GM23338 (cell line): Measurements from ENCODE around the gene PDE10A. TPM values are rescaled to one million over a fixed set of nuclear protein-coding genes. Genes with fewer than 3 reads are reported as not detected.

ENCODE experiments used
- ATAC-seq: fragments of 200-7000 bp; cut with Tn5 transposase; 3 replicates; pipeline ENCODE4 v1.9.1; 2020
- DNase-seq: peaks from one replicate; pipeline ENCODE4 v3.0.0-alpha.2; 2015; ENCODE audit warnings: low spot score
- H2AFZ ChIP-seq: fragments of 200-600 bp; sonication (generic); 2 replicates; pipeline ENCODE4 v1.8.0; 2016; ENCODE audit warnings: antibody characterized with exemption, mild to moderate bottlenecking, moderate library complexity
- H3F3A ChIP-seq: fragments of 200-600 bp; sonication (generic); replicated peaks from 2 replicates; pipeline ENCODE4 v1.8.0; 2017; ENCODE audit warnings: antibody characterized with exemption, mixed run types, low read depth
- H3K27ac ChIP-seq: fragments of 200-600 bp; sonication (generic); 2 replicates; pipeline ENCODE4 v1.6.1; 2016; ENCODE audit warnings: low read depth
- H3K27me3 ChIP-seq: fragments of 200-600 bp; sonication (generic); 2 replicates; pipeline ENCODE4 v1.8.0; 2016; ENCODE audit warnings: mild to moderate bottlenecking, mixed run types, moderate library complexity; ENCODE audit not compliant: insufficient read depth
- H3K36me3 ChIP-seq: fragments of 200-600 bp; sonication (generic); 2 replicates; pipeline ENCODE4 v1.8.0; 2016; ENCODE audit warnings: mild to moderate bottlenecking; ENCODE audit not compliant: insufficient read depth
- H3K4me1 ChIP-seq: fragments of 200-600 bp; sonication (generic); 2 replicates; pipeline ENCODE4 v1.8.0; 2016; ENCODE audit warnings: mild to moderate bottlenecking, moderate library complexity; ENCODE audit not compliant: insufficient read depth
- H3K4me2 ChIP-seq: fragments of 200-600 bp; sonication (generic); 2 replicates; pipeline ENCODE4 v1.7.1; 2017; ENCODE audit warnings: mixed run types
- H3K4me3 ChIP-seq: fragments of 200-600 bp; sonication (generic); 2 replicates; pipeline ENCODE4 v1.6.1; 2016; ENCODE audit warnings: mixed run types
- H3K79me2 ChIP-seq: fragments of 200-600 bp; sonication (generic); replicated peaks from 2 replicates; pipeline ENCODE4 v1.8.0; 2017; ENCODE audit warnings: mild to moderate bottlenecking; ENCODE audit not compliant: insufficient read depth
- H3K9me2 ChIP-seq: fragments of 200-600 bp; sonication (generic); 2 replicates; pipeline ENCODE4 v1.8.0; 2017; ENCODE audit not compliant: insufficient read depth
- H4K20me1 ChIP-seq: fragments of 200-600 bp; sonication (generic); replicated peaks from 2 replicates; pipeline ENCODE4 v1.8.0; 2017; ENCODE audit warnings: mild to moderate bottlenecking; ENCODE audit not compliant: insufficient read depth
- H3K27ac Mint-ChIP-seq: 2 replicates; pipeline ENCODE4 v1.8.0; 2020; ENCODE audit warnings: inconsistent platforms, mild to moderate bottlenecking, moderate library complexity, mixed read lengths
- H3K27me3 Mint-ChIP-seq: 3 replicates; pipeline ENCODE4 v1.8.0; 2022; ENCODE audit warnings: low read depth, mild to moderate bottlenecking, moderate library complexity, mixed read lengths, inconsistent platforms; ENCODE audit not compliant: insufficient read depth, poor library complexity
- H3K36me3 Mint-ChIP-seq: 3 replicates; pipeline ENCODE4 v1.8.0; 2021; ENCODE audit warnings: low read depth, mild to moderate bottlenecking, inconsistent platforms, moderate library complexity, mixed read lengths
- H3K4me1 Mint-ChIP-seq: 3 replicates; pipeline ENCODE4 v1.8.0; 2020; ENCODE audit warnings: mild to moderate bottlenecking, inconsistent platforms, mixed read lengths
- H3K4me3 Mint-ChIP-seq: 3 replicates; pipeline ENCODE4 v1.8.0; 2021; ENCODE audit warnings: moderate library complexity, mild to moderate bottlenecking, inconsistent platforms, mixed read lengths
- H3K9me3 Mint-ChIP-seq: 3 replicates; pipeline ENCODE4 v1.8.0; 2020; ENCODE audit warnings: moderate library complexity, mild to moderate bottlenecking, inconsistent platforms, mixed read lengths
- CREB1 ChIP-seq: fragments of 250-450 bp; sonication (Bioruptor Pico); IDR thresholded peaks from 2 replicates; pipeline ENCODE4 v1.5.0; 2020; ENCODE audit warnings: low read depth, mild to moderate bottlenecking, moderate library complexity
- CTCF ChIP-seq, 2 experiments: fragments of 200-600 bp in 1 of 2; sonication (generic) in 1 of 2; conservative IDR thresholded peaks; 2 replicates each; pipeline versions ENCODE4 v1.5.1 to v1.6.1; 2016 to 2017; ENCODE audit warnings: antibody characterized with exemption in 2 of 2, low read depth in 2 of 2, mild to moderate bottlenecking in 2 of 2, moderate library complexity in 1 of 2
- ETS1 ChIP-seq: IDR thresholded peaks from 2 replicates; pipeline ENCODE4 v1.6.1; 2016; ENCODE audit warnings: antibody characterized with exemption
- EZH2 ChIP-seq: fragments of 200-600 bp; sonication (generic); IDR thresholded peaks from one replicate; pipeline ENCODE4 v1.8.0; 2017; ENCODE audit warnings: antibody characterized with exemption, mild to moderate bottlenecking, low read depth; ENCODE audit not compliant: unreplicated experiment
- EZH2phosphoT487 ChIP-seq: fragments of 200-600 bp; sonication (generic); IDR thresholded peaks from one replicate; pipeline ENCODE4 v1.8.1; 2018; ENCODE audit warnings: antibody characterized with exemption; ENCODE audit not compliant: unreplicated experiment
- JUNB ChIP-seq: IDR thresholded peaks from one replicate; pipeline ENCODE4 v1.6.1; 2016; ENCODE audit warnings: antibody characterized with exemption; ENCODE audit not compliant: unreplicated experiment
- NANOG ChIP-seq: IDR thresholded peaks from 2 replicates; pipeline ENCODE4 v1.6.1; 2016; ENCODE audit warnings: antibody characterized with exemption, borderline replicate concordance
- POLR2AphosphoS5 ChIP-seq: IDR thresholded peaks from 2 replicates; pipeline ENCODE4 v1.6.1; 2016; ENCODE audit warnings: antibody characterized with exemption, low read depth
- STAT1 ChIP-seq: IDR thresholded peaks from one replicate; pipeline ENCODE4 v1.6.1; 2016; ENCODE audit warnings: antibody characterized with exemption; ENCODE audit not compliant: unreplicated experiment
- ZNF114 ChIP-seq: fragments of 250-450 bp; sonication (Bioruptor Pico); IDR thresholded peaks from 2 replicates; pipeline ENCODE4 v1.5.0; 2020; ENCODE audit warnings: mild to moderate bottlenecking, moderate library complexity
- ZNF331 ChIP-seq: fragments of 250-450 bp; sonication (Bioruptor Pico); IDR thresholded peaks from 2 replicates; pipeline ENCODE4 v1.5.0; 2020; ENCODE audit warnings: low read depth, mild to moderate bottlenecking, moderate library complexity
- ZNF462 ChIP-seq: fragments of 250-450 bp; sonication (Bioruptor Pico); IDR thresholded peaks from 2 replicates; pipeline ENCODE4 v1.5.0; 2020; ENCODE audit warnings: mild to moderate bottlenecking, moderate library complexity
- polyA plus RNA-seq: library from polyadenylated mRNA; unstranded; fragments of >200 nt; fragmentation: Nextera tagmentation; extraction: Ambion mirVana; gene quantifications from 2 replicates; pipeline ENCODE4 v1.2.1, GENCODE V29; 2016
- total RNA-seq: library from RNA; depleted of rRNA; stranded (reverse); fragments of >200 nt; shearing (Covaris generic); gene quantifications from 2 replicates; pipeline ENCODE4 v1.2.3, GENCODE V29; 2014

The PDE10A gene
- total and polyA plus RNA-seq, 2 experiments from 2014 or later, result 0.50 to 3.9 TPM

- no peak for TF ChIP-seq ETS1
Measured at GRCh38 chr6:165469483-165469882, 193.6 kb downstream of the PDE10A start (continued).

- Mint-ChIP-seq H3K4me3 (no peak overlapping the region), H3K27ac (no peak overlapping the region), H3K27me3 (peaks cover 3% of the 10 kb centered on the region), H3K36me3 (peaks cover 18% of the 10 kb centered on the region; the same call in 2 of the 3 replicates), H3K9me3 (peaks cover 23% of the 10 kb centered on the region), H3K4me1 (peaks cover 2% of the 10 kb centered on the region)
- DNase-seq, result no peak
- no peaks in the 10 kb centered on the region for H3K27me3 ChIP-seq
- H4K20me1 ChIP-seq, result no peaks in the 10 kb centered on the region
- H3K4me1 ChIP-seq, result no peaks in the 10 kb centered on the region
- no peak overlapping the region for H3K27ac ChIP-seq
- H3K36me3 ChIP-seq, result peaks cover 8% of the 10 kb centered on the region; the same call in 1 of the 2 replicates
- ATAC-seq, result no peak
- no peaks in the 10 kb centered on the region; the same call in 1 of the 2 replicates for H3K9me2 ChIP-seq
- no peaks in the 10 kb centered on the region for H3F3A ChIP-seq
- H3K4me2 ChIP-seq, result no peak overlapping the region
- H3K4me3 ChIP-seq, result no peak overlapping the region
- no peak overlapping the region for H2AFZ ChIP-seq
- H3K79me2 ChIP-seq, result 0 out of 2 replicates have a peak, but pooled peaks cover 3% of the 10 kb centered on the region
- TF ChIP-seq POLR2AphosphoS5 (no peak), ETS1 (no peak), ZNF462 (no peak), CTCF (conservative IDR thresholded peaks at IDR 0.05; ENCODE audit: low read depth in 2 of 2) (no peak), EZH2phosphoT487 (no peak), CREB1 (CRISPR knock-in tag) (no peak), EZH2 (no peak), ZNF114 (CRISPR knock-in tag) (no peak), NANOG (no peak), STAT1 (no peak), JUNB (no peak), ZNF331 (no peak)
Measured at GRCh38 chr6:165468340-165469235, 194.5 kb downstream of the PDE10A start.
